Measurements from ENCODE around the gene MLIP.

The MLIP gene

DNA sequence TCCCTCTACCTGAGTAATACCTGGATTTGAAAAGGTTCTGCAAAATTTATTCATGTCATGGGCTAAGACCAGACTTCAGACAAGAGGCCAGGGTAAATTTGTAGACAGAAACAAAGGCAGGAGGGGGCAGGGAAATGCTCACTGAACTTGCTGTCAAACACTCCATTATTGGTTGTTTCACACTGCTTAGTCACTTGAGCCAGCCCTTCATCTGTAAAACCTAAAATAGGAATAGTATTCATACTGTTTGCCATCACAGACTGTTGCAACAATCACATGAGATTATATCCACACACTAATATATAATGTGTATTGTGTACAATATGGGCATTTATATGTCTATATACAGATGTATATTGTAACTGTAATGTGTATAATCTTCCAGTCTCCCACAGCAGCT is 190.5 kb downstream of the MLIP start:
- H3K27ac ChIP-seq (replicated peaks): no peak overlapping the region
- TF ChIP-seq GABPA (IDR thresholded peaks at IDR 0.05; ENCODE audit: low read depth) (no peak), POLR2AphosphoS5 (IDR thresholded peaks at IDR 0.05; ENCODE audit: low read depth) (no peak), SPI1 (IDR thresholded peaks at IDR 0.05; ENCODE audit: borderline replicate concordance, low read depth) (no peak)
- TF ChIP-seq, protein P1, sequence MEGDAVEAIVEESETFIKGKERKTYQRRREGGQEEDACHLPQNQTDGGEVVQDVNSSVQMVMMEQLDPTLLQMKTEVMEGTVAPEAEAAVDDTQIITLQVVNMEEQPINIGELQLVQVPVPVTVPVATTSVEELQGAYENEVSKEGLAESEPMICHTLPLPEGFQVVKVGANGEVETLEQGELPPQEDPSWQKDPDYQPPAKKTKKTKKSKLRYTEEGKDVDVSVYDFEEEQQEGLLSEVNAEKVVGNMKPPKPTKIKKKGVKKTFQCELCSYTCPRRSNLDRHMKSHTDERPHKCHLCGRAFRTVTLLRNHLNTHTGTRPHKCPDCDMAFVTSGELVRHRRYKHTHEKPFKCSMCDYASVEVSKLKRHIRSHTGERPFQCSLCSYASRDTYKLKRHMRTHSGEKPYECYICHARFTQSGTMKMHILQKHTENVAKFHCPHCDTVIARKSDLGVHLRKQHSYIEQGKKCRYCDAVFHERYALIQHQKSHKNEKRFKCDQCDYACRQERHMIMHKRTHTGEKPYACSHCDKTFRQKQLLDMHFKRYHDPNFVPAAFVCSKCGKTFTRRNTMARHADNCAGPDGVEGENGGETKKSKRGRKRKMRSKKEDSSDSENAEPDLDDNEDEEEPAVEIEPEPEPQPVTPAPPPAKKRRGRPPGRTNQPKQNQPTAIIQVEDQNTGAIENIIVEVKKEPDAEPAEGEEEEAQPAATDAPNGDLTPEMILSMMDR (IDR thresholded peaks at IDR 0.05; ENCODE audit: insufficient read depth, low read length): no peak
- TF ChIP-seq, protein P2, sequence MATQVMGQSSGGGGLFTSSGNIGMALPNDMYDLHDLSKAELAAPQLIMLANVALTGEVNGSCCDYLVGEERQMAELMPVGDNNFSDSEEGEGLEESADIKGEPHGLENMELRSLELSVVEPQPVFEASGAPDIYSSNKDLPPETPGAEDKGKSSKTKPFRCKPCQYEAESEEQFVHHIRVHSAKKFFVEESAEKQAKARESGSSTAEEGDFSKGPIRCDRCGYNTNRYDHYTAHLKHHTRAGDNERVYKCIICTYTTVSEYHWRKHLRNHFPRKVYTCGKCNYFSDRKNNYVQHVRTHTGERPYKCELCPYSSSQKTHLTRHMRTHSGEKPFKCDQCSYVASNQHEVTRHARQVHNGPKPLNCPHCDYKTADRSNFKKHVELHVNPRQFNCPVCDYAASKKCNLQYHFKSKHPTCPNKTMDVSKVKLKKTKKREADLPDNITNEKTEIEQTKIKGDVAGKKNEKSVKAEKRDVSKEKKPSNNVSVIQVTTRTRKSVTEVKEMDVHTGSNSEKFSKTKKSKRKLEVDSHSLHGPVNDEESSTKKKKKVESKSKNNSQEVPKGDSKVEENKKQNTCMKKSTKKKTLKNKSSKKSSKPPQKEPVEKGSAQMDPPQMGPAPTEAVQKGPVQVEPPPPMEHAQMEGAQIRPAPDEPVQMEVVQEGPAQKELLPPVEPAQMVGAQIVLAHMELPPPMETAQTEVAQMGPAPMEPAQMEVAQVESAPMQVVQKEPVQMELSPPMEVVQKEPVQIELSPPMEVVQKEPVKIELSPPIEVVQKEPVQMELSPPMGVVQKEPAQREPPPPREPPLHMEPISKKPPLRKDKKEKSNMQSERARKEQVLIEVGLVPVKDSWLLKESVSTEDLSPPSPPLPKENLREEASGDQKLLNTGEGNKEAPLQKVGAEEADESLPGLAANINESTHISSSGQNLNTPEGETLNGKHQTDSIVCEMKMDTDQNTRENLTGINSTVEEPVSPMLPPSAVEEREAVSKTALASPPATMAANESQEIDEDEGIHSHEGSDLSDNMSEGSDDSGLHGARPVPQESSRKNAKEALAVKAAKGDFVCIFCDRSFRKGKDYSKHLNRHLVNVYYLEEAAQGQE (IDR thresholded peaks at IDR 0.05; ENCODE audit: insufficient replicate concordance, low read depth): no peak

DNA sequence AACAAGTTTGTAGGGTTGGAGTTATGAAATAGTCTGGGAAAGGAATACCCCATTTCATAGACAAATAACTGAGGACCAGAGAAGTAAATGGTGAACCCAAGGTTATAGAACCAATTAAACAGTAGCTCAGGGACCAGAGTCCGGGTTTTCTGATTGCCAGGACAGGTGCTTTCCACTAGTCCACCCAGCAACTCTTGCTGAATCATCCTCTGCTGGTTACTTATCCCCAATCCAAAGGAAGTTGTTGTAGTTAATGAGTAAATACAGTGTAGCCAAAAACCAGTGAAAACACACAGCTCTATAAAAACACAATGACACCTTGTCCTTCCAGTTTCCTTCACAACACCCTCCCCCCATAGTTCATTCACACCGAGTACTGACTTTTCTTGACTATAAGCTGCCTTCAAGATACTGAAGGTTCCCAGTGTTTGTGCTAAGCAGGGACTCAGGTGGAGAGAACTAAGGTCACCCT is 196.2 kb downstream of the MLIP start:
- Histone ChIP-seq H3K27ac (replicated peaks) (no peak overlapping the region), H3K27me3 (ENCODE audit: insufficient read depth, poor library complexity, severe bottlenecking) (no peaks in the 10 kb centered on the region), H3K4me3 (replicated peaks; ENCODE audit: insufficient read depth, low read length) (no peak overlapping the region)
- no peak for DNase-seq (ENCODE audit: low read depth in 1 of 2, low spot score in 1 of 2)
- TF ChIP-seq SPI1 (IDR thresholded peaks at IDR 0.05; ENCODE audit: borderline replicate concordance, low read depth): no peak
- TF ChIP-seq, protein P2 (IDR thresholded peaks at IDR 0.05; ENCODE audit: insufficient replicate concordance, low read depth): no peak
- TF ChIP-seq, protein P1 (IDR thresholded peaks at IDR 0.05; ENCODE audit: insufficient read depth, low read length): no peak
- no peak for TF ChIP-seq GABPA (IDR thresholded peaks at IDR 0.05; ENCODE audit: low read depth)
- TF ChIP-seq POLR2AphosphoS5 (IDR thresholded peaks at IDR 0.05; ENCODE audit: low read depth): no peak

More for the DNA sequence above, 190.5 kb downstream of the MLIP start:
- H3K27me3 ChIP-seq (ENCODE audit: insufficient read depth, poor library complexity, severe bottlenecking): no peaks in the 10 kb centered on the region
- no peak for DNase-seq (ENCODE audit: low read depth in 1 of 2, low spot score in 1 of 2)
- no peak overlapping the region for H3K4me3 ChIP-seq (replicated peaks; ENCODE audit: insufficient read depth, low read length)

DNA sequence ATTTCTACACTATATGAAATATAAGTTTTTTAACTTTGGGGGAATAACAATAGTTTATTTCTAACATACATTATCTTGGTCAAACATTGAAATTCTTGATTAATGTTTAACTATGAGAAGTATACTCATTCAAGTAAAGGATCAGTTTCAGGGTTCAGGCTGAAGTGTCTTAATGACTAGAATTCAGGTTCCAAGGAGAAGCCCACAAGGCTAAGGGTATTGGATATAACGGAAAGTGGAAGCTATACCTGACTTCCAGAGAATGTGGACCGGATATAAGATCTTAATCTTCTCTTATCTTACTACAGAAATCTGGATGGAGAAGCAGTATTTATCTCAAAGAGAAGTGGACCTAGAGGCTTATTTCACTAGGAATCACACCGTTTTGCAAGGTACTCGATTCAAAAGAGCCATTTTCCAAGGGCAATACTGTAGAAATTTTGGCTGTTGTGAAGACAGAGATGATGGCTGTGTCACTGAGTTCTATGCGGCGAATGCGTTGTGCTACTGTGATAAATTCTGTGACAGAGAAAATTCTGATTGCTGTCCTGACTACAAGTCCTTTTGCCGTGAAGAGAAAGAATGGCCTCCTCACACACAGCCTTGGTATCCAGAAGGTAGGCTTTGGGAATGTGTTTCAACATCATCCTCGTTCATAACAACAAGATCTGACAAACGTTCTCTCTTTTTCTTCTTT is 197.2 kb downstream of the MLIP start, which contains the start of gene TINAG:
Gene TINAG (plus strand): TSS at position 153 of the 697 bp plus-strand sequence. CDS start 110 bp downstream, at position 263.
- TF ChIP-seq POLR2AphosphoS5 (IDR thresholded peaks at IDR 0.05; ENCODE audit: low read depth): no peak
- no peak for TF ChIP-seq GABPA (IDR thresholded peaks at IDR 0.05; ENCODE audit: low read depth)
- TF ChIP-seq, protein P2 (IDR thresholded peaks at IDR 0.05; ENCODE audit: insufficient replicate concordance, low read depth): no peak
- no peak for TF ChIP-seq SPI1 (IDR thresholded peaks at IDR 0.05; ENCODE audit: borderline replicate concordance, low read depth)
- TF ChIP-seq, protein P1 (IDR thresholded peaks at IDR 0.05; ENCODE audit: insufficient read depth, low read length): no peak
- Histone ChIP-seq H3K27ac (replicated peaks) (no peak within 1 kb of the TSS), H3K27me3 (ENCODE audit: insufficient read depth, poor library complexity, severe bottlenecking) (no peaks in the 10 kb centered on the region), H3K4me3 (replicated peaks; ENCODE audit: insufficient read depth, low read length) (no peak within 1 kb of the TSS)
- no peak for DNase-seq (ENCODE audit: low read depth in 1 of 2, low spot score in 1 of 2)
